CD4-positive, alpha-beta T cell treated with Interferon alpha-2 for 1 hour (primary cell): ENCODE measurements around the gene MYBPH.

Experiments
- DNase-seq, 2 donors: peaks; one replicate each; pipeline ENCODE4 v3.0.0-alpha.2; 2020 to 2022

The MYBPH gene

DNA sequence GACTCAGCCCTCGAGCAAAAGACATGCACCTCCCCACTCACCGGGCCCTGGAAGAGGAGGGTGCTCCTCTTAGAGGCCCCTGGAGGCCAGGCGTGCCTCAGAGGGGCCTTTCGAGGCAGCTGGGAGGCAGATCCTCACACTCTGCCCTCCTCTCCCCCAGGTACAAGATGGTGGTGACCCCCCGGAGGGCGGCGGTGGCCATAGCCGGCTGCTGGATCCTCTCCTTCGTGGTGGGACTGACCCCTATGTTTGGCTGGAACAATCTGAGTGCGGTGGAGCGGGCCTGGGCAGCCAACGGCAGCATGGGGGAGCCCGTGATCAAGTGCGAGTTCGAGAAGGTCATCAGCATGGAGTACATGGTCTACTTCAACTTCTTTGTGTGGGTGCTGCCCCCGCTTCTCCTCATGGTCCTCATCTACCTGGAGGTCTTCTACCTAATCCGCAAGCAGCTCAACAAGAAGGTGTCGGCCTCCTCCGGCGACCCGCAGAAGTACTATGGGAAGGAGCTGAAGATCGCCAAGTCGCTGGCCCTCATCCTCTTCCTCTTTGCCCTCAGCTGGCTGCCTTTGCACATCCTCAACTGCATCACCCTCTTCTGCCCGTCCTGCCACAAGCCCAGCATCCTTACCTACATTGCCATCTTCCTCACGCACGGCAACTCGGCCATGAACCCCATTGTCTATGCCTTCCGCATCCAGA, 10.4 kb downstream of the MYBPH start:
- DNase-seq = no peak

DNA sequence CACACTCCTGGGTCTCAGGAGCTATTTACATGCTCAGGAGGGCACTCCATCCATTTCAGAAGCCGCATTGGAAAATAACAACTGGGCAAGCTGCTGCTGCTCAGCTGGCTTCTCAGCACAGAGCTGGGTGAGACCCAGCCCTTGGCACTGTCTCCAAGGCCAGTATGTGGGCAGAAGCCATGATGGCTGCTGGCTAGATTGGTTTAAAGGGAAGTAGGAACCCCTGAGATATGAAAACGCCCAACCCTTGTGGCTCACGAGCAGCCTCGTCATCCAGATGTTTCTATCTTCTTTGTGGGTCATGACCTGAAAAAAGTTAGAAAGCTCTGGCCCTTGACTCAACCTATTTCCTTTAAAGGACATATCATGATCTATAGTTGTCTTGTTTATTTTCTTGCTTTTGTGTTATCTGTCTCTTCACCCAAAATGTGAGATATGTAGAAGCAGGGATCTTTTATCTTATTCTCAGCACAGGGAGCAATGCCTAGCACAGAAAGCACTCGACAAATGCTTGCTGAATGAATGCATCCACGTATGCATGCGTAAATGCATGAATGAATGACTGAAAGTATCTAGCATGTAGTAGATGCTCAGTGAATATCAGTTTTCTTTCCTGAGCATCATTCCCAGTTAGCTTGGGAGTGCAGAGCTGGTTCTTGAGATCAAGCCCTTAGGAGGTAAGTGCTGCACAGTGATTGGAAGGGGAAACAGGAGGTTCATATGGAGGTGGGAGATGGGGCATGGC, 11.6 kb downstream of the MYBPH start:
- no peak for DNase-seq

DNA sequence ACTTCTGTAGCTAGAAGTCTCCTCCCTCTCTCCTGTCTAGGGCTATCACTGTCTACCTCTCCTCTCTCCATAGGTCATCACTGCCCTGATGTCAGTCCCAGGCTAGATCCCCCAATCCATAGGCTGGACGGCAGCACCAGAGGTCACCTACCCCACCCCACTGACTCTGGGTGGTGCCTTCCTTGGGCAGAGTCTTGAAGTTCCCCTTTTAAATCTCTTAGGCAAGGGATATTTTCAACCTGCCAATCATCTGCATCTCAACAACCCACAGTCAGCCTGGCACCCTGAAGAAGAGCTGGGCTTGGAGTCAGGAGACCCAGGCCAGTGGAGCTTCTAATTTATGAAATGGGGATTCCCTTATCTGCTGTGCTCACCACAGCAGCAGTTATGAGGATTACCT, 13.2 kb downstream of the MYBPH start:
- DNase-seq = no peak

DNA sequence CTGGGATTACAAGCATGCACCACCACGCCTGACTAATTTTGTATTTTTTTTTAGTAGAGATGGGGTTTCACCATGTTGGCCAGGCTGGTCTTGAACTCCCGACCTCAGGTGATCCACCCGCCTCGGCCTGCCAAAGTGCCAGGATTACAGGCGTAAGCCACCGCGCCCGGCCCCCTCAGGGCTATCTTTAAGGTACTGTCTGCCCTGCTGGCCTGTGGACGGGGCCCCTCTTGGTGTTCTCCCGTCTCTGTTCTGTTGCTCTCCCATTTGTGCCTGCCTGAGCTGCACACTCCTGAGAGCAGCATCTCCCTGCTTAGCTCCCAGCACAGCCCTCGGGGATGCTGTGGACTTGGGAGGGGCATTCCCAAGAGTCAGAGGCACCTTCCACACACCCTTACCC, 13.9 kb downstream of the MYBPH start:
- no peak for DNase-seq

DNA sequence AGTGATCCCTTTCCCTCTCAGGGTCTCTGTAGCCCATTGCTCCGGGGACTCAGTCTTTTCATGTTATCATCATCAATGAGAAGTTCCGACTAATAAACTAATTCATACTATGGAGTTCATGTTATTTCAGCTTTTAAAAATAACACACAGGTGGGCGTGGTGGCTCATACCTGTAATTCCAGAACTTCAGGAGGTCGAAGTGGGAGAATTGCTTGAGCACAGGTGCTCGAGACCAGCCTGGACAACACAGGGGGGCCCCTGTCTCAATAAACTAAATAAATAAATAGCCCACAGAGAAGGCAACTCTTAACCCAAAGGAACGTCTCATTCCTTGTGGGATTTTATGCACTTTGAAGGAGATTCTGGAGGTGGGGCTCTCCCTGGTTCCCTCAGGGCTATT, 14.5 kb downstream of the MYBPH start:
- no peak for DNase-seq

DNA sequence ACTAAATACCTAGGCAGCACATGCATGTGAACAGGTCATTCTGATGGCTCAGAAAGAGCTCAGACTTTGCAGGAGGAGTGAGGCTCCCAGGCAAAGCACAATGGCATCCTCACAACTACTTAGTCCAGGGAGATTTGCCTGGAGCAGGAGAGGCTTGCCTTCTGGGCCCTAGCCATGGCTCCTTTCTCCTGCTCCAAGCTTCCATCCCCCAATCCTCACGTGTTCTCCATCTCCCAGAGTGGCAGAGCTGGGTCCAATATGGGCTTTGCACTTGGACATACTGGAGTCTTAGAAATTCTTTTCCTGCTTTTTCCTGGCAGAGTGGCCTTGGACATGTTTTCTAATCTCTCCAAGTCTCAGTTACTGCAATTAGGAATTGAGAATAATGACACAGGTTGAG, 15.8 kb downstream of the MYBPH start:
- no peak for DNase-seq

DNA sequence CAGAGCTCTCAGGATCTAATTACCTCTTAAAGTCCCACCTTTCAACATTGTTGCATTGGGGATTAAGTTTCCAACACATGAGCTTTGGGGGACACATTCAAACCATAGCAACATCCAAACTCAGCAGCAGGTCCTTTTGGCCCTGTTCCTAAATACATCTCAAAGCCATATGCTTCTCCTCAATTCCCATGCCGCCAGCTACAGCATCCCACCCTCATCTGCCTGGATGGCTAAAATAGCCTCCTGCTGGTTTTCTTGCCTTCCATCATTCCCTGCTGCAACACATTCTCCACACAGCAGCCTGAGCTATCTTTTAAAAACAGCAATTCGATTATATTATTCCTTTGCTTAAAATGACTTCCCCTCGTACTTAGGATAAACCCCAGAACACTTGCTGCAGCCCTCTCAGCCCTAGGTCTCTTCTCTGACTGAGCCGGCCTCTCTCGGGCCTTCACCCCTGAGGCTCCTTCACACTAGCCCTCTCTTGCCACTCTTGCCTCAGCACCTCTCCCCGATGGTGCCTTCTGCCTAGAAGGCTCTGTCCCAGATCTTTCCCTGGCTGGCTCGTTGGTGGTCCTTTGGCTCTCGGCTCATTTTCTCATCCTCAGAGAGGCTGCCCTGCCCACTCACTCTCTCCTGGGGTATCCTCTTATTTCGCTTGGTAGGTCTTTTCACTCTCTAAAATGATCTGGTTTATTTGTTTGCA, 16.5 kb downstream of the MYBPH start:
- DNase-seq = no peak

DNA sequence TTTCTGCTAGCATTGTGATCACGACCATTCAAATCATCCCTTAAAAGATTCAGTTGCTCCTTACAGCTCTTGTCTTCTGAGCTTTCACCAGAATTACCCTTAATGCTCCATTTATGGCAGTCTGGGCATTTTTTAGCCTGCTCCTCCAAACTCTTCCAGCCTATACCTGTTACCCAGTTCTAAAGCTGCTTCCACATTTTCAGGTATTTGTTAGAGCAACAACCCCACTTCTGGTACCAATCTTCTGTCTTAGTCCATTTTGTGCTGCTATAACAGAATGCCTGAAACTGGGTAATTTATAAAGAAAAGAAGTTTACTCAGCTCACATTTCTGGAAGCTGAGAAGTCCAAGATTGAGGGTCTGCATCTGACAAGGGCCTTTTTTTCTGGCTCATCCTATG, 17.2 kb downstream of the MYBPH start:
- DNase-seq = no peak

DNA sequence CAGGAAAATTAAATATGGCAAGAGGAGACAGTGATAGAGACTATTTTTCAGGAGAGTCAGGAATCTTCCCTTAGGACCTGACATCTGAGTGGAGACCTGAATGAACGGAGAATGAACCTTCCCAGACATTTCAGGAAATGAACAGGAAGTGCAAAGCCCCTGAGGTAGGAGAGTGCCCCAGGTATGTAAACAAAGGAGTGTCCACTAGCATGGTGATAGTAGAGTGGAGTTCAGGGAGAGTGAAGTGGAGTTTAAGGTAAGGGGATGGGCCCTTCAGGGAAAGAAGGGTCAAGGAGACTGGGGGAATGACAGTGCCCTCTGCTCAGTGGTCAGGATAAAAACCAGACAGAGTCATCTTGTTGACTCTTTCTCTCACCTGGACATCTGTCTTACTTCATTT, 19.3 kb downstream of the MYBPH start:
- no peak for DNase-seq

DNA sequence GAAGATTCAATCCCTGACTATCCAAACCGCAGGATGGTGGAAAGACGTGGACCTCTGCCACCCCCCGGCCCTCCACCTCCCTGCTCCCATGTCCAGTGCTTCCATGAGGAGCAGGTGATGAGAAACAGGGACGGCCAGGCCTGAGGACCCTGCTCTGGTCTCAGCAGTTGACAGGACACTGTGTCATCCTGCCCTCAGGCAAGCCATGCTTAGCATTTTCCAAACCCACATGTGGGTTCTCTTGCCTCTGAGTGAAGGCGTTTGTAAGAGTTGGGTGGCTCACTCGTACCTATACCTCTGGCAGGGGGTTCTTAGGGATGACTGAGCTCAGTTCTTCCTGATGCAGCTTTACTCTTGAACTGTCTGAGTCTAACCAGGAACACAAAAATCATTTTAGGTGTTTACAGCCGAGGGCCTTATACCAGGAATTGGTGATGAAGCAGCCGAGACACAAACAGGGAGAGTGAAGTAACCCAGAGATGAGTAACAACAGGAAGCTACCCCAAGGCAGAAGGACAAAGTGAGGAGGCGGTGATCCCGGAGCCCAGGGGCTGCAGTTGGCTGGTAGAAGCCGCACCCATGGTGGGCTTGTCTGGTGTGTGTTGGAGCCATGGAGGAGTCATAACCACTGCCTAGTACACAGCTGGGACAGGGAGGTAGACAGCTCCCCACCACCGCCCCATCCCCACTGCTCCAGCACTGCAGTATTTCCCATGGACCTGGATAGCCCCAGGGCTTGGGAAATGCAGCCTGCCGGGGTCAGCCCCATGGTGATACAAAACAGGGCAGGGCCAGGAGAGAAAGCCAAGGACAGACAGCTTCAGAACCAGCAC, 21.4 kb downstream of the MYBPH start:
- no peak for DNase-seq

DNA sequence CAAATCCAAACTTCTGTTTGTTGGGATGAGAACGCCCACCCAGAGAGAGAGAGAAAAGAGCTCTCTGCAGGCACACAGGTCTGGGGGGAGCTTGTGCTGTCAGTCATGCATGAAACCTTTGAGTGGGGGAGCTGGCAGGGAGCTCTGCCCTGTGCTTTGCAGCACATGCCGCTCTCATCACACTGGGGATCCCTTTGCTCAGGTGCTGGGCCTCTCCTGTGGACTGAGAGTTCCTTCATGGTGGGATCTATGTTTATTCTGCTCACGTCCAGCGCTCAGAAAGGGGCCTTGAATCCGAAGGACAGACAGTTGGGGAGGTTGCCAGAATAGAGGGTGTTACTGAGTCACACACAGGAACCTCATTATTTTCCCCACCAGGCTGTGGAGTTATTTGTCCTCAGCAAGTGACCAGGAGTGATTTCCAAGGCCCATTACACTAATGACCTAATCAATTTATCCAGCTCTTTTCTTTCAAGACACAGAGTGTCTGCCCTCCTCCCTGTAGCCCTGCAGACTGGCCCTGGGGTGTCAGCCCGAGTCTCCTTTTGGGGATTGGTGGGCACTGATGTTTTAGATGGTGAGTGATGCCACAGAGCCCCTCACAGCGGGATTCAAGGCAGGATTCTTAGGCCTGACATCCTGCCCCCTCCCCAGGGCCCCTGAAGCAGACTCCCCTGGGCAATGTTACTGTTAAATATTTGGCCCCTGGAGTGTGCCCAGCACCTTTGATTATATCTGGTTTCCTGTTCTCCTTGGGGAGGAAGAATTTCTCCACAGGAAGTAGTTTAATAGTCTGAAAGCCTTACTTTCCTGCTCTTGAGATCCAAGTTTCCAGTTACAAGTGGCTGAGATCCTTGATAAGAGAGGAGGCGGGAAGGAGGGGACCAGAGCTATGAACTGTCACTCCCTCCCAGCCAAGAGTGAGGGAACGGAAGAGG, 22.3 kb downstream of the MYBPH start:
- no peak for DNase-seq

DNA sequence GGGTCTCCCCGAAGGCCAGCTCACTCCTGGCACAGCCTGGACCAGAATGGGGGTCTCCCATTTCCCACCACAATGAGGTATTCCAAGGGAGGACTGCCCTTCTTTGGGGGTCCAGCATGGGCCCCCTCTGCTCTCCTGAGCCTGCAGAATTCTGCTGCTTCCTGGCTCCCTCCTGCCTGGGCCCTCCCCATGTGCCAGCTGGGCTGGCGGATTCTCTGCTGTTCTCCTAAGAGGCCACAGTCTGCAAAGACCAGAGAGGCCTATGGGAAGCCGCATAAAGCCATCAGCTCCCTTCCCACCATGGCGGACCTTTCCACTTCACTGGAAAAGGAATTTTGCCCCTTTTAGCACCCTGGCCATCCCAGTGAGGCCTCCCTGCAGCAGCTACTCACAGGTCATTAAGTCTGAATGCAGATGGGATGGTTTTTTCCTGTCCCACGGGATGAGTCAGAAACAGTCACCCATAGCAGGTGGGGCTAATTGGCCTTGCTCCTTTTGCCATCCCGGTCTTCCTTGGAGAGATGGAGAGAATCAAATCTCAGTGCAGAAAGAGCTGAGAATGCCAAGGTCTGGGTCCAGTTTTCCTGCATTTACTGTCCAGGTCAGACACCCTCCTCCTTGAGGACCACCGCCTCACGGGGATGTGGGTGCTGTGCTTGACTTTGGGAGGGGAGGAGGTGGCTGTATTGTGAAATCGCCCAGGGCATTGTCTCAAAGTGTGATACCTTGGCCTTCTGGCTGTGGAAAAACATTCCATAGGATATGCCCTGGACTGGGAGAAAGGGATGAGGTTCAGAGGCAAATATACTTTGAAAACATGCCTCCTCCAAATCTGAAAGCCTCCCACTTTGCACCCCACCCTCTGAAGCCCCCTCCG, 23.2 kb downstream of the MYBPH start:
- DNase-seq = no peak

DNA sequence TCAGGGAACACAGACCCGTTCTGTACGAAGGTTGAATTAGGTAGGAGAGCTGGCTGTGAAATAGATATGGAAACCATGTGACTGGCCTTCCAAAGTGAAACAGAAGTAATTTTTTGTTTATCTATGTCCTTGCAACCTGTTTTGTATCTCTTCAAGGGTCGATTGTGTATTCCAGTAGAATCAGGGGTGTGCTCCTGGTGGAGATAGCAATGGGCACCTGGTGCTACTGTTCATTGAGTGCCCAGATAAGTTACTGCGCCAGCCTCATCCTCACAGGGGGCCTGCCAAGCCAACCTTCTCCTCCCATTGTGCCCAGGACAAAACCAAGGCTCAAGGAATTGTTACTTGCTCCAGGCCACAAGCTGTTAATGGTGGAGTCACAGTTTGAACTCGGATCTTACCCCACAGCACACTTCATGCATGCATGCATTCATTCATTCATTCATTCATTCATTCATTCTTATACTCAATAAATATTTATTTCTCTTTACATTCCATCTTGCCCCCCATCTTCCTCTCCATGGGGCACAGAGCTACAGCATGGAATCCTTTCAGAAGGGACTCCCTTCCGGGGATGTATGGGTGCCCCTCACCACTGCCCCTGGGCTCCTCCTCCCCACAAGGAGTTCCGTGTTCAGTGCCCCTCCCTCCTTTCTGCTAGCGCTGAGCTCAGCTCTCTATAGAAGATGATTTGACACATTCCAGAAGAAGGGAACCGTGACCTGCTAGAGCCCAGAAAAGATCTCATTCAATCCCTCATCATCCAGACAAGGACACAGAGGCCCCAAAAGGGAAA, 24.1 kb downstream of the MYBPH start:
- DNase-seq = no peak

DNA sequence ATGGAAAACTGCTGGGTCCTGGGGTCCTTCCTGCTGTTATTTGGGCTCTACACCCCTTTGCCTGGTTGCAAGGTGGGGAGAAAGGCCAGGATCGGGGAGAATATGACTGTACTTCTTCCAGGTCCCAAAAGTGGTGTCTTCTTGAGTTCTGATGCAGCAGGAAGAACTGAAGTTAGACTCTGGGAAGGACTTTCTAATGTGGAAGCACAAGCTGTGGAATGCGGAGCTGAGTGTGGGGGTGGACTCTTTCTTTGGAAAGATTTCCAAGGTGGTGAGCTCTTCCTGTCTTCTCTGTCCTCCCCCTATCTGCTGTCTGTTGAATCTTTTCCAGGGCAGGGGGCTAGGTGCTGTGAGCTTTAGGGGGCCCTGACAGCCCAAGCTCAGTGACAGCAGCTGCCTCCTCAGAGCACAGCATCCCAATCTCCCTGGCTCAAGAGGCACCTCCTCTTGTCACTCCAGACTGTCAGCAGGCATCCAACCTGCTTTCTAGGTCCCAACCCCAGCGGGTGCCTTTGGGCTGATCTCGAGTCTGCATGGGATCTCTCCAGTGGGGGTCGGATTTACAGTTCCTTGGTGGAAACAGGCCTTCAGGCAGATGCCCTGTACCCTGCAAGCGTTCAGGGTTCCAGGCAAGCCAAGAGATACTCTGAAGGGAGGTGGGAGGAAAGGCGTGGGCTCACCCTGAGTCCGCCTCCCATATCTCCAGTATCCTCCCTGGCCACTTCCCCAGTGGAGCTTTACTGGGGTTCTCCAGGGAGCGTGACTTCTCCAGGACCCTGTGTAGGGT, 24.9 kb downstream of the MYBPH start:
- DNase-seq = no peak

DNA sequence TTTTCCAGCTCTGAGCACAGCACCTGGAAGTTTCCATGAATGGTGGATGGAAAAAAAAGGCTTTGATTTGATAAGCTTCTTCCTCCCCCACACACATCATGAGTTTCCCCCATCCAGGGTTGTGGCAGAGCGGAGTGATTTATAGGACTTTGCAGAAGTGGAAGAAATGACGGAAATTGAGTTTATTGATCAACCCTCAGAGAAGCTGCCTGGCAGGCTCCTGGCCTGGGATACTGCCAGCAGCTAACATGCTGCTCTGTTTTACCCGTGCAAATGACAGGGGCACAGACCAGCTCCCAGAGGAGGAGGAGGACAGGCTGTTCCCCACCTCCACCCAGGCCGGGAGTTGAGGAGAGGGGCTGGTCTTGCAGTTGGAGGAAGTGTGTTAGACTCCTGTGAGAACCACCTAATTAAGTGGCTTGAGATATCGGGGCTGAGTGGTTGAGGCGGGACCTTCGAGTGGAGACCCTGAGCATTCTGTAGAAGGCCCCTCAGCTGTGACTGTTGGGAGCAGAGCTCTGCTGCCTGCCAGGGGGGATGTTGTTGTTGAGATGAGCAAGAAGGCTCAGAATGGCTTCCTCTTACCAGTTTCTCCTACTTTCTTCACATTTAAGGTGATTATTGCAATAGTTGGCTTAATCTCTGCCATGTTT, 26.3 kb downstream of the MYBPH start:
- DNase-seq = no peak

DNA sequence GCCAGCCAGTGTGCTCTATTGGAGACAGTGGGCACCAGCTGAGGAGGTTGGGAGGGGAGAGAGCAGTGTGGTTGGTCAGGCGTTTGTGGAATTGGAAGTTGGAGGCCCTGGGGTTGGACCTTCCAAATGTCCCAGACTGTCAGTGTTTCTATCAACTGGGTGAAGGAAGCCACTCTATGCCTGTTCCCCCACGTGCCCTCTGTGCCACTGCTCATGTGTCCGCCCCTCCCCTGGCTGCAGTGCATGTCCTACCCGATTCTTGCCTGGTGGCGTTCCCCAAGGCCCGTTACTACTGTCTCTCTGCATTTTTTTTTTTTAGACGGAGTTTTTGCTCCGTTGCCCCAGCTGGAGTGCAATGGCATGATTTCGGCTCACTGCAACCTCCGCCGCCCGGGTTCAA, 27.0 kb downstream of the MYBPH start:
- no peak for DNase-seq

DNA sequence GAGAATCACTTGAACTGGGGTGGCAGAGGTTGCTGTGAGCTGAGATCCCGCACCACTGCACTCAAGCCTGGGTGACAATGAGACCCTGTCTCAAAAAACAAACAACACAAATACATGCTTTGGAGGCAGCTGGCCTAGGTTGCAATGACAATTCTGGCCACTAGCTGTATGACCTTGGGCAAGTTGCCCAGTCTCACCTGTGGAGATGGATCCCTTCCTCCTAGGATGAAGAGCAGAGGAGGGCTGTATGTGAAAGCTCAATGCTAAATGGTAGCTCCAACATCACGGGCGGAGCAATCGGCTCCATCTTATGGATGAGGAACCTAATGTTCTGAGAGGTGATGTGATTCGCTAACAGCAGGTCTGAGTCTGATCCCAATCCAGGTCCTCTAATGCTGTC, 27.5 kb downstream of the MYBPH start:
- DNase-seq = no peak

DNA sequence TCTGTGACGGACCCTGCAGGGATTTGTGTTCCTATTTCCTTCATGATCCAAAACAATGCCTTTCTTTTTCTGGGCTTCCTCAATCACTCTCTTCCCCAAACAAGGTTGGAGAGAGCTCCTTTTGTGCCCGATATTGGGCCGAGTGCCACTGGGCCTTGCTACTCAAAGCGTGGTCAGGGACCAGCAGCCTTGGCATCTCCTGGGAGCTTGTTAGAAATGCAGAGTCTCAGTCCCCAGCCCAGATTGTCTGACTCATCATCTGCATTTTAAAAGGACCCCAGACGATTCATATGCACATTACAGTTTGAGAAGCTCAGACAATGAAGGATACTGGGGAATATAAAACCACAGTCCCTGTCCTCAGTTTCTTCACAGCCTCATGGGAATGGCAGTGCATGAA, 28.2 kb downstream of the MYBPH start:
- DNase-seq = no peak

DNA sequence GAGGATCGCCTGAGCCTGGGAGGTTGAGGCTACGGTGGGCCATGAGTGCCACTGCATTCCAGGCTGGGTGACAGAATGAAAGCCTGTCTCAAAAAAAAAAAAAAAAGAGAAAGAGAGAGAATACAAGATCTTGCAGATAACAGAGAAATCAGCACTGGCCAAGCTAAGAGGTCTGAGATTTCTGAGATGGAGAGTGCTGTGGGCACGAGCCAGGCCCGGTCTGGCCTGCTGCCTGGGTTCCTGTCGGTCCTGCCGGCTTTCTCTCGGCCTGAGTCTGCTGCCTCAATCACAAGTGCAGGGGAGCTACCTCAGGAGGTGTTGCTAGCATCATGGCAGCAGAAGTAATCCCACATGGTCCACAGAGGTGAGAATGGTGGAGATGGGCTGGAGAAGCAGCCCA, 29.1 kb downstream of the MYBPH start:
- no peak for DNase-seq
